HepG2 (cell line): Measurements from ENCODE around the gene VPS37D.

Experiments
- CTCF ChIP-seq: sonication (generic); formaldehyde crosslinking; IDR thresholded peaks from 2 replicates; pipeline ENCODE4 v1.5.0; 2020; ENCODE audit warnings: mild to moderate bottlenecking, missing genetic modification reagents, moderate library complexity
- EZH2 ChIP-seq: conservative IDR thresholded peaks from 2 replicates; pipeline ENCODE4 v1.6.1; 2012; ENCODE audit warnings: mild to moderate bottlenecking, low read depth, low read length, moderate library complexity
- HNRNPK ChIP-seq: fragments of 200-400 bp; formaldehyde crosslinking; IDR thresholded peaks from 2 replicates; pipeline ENCODE4 v1.6.1; 2018; ENCODE audit warnings: low read length, low read depth, moderate library complexity, mild to moderate bottlenecking; ENCODE audit not compliant: poor library complexity, severe bottlenecking
- HNRNPLL ChIP-seq: fragments of 200-400 bp; formaldehyde crosslinking; IDR thresholded peaks from 2 replicates; pipeline ENCODE4 v1.6.1; 2017; ENCODE audit warnings: mild to moderate bottlenecking, low read depth, low read length; ENCODE audit not compliant: poor library complexity, severe bottlenecking
- PAWR ChIP-seq: sonication (generic); formaldehyde crosslinking; IDR thresholded peaks from 2 replicates; pipeline ENCODE4 v1.4.0; 2020; ENCODE audit warnings: missing genetic modification reagents, mild to moderate bottlenecking, borderline replicate concordance
- PAX8 ChIP-seq: sonication (generic); formaldehyde crosslinking; IDR thresholded peaks from 2 replicates; pipeline ENCODE4 v1.8.0; 2022; ENCODE audit warnings: mild to moderate bottlenecking, missing genetic modification reagents, borderline replicate concordance
- POLR2A ChIP-seq, 2 experiments: IDR thresholded peaks; 2 replicates each; pipeline ENCODE4 v1.6.1; 2011; ENCODE audit warnings: low read depth in 2 of 2, low read length in 2 of 2, mild to moderate bottlenecking in 1 of 2, moderate library complexity in 1 of 2; ENCODE audit not compliant: insufficient read depth in 1 of 2
- POLR2AphosphoS5 ChIP-seq: IDR thresholded peaks from 2 replicates; pipeline ENCODE4 v1.6.1; 2012; ENCODE audit warnings: low read depth, low read length
- RFX3 ChIP-seq: IDR thresholded peaks from 2 replicates; pipeline ENCODE4 v1.6.1; 2016; ENCODE audit warnings: missing biosample characterization, missing genetic modification reagents
- TAF1 ChIP-seq: sonication (generic); formaldehyde crosslinking; IDR thresholded peaks from 2 replicates; pipeline ENCODE4 v1.4.0; 2020; ENCODE audit warnings: missing genetic modification reagents
- ZNF788 ChIP-seq: sonication (generic); formaldehyde crosslinking; IDR thresholded peaks from 2 replicates; pipeline ENCODE4 v1.5.0; 2020; ENCODE audit warnings: mild to moderate bottlenecking, missing genetic modification reagents, borderline replicate concordance
- ZNF816 ChIP-seq: sonication (generic); formaldehyde crosslinking; IDR thresholded peaks from 2 replicates; pipeline ENCODE4 v1.8.0; 2022; ENCODE audit warnings: missing genetic modification reagents, mild to moderate bottlenecking, borderline replicate concordance

- TF ChIP-seq POLR2AphosphoS5 (no peak), ZNF788 (CRISPR knock-in tag) (no peak), TAF1 (CRISPR knock-in tag) (no peak), POLR2A (IDR thresholded peaks at IDR 0.05; ENCODE audit: insufficient read depth in 1 of 2, low read depth in 2 of 2, low read length in 2 of 2) (no peak), ZNF816 (CRISPR knock-in tag) (no peak), CTCF (no peak), PAX8 (CRISPR knock-in tag) (no peak), RFX3 (CRISPR knock-in tag) (no peak), EZH2 (no peak), HNRNPLL (no peak), PAWR (CRISPR knock-in tag) (no peak), HNRNPK (no peak)
Measured at GRCh38 chr7:73712773-73713172, 45.1 kb downstream of the VPS37D start.
